HG03571 (cell line): ENCODE data around the gene HES4.

Experiments used
- ATAC-seq: cut with Tn5 transposase; IDR thresholded peaks from one replicate; pipeline ENCODE4 v1.9.1; 2021; ENCODE audit not compliant: unreplicated experiment

The HES4 gene

GRCh38 chr1:953524-954320 is 46.2 kb downstream of the HES4 start:
- ATAC-seq, result no peak

- ATAC-seq, result no peak
These were observed 47.3 kb downstream of the HES4 start for GRCh38 chr1:952603-953002.

- no peak for ATAC-seq
These were observed 47.7 kb downstream of the HES4 start for GRCh38 chr1:952201-952600.

- no peak for ATAC-seq
These were observed 48.5 kb downstream of the HES4 start for GRCh38 chr1:951364-951763.

GRCh38 chr1:950881-951280 is 49.0 kb downstream of the HES4 start:
- no peak for ATAC-seq

GRCh38 chr1:950268-950667 is 49.6 kb downstream of the HES4 start:
- no peak for ATAC-seq
